Testis (tissue), 2 donors: ENCODE data around the gene EHD2.

Experiments
- CTCF ChIP-seq, 3 experiments: fragments of 450-650 bp in 2 of 3; fragments of 200-600 bp in 1 of 3; sonication (generic) in 1 of 3; IDR thresholded peaks; one replicate each; pipeline ENCODE4 v1.5.1; 2016 to 2019; ENCODE audit warnings: antibody characterized with exemption in 3 of 3, mild to moderate bottlenecking in 2 of 3, moderate library complexity in 1 of 3
- POLR2A ChIP-seq: fragments of 450-650 bp; IDR thresholded peaks from one replicate; pipeline ENCODE4 v1.6.1; 2017; ENCODE audit warnings: antibody characterized with exemption, mild to moderate bottlenecking, moderate library complexity

GRCh38 chr19:47729799-47730520, 16.7 kb downstream of the EHD2 start:
- no peak for TF ChIP-seq CTCF (IDR thresholded peaks at IDR 0.05)
- TF ChIP-seq POLR2A, result no peak
